Loucy (cell line): Measurements from ENCODE around the gene ADORA1.

ENCODE experiments used
- EZH2phosphoT487 ChIP-seq: fragments of 200-600 bp; IDR thresholded peaks from 2 replicates; pipeline ENCODE4 v1.6.1; 2018; ENCODE audit warnings: antibody characterized with exemption, mild to moderate bottlenecking, moderate library complexity, borderline replicate concordance
- TF ChIP-seq, protein P1 (sequence below): fragments of 200-600 bp; sonication (generic); conservative IDR thresholded peaks from 2 replicates; pipeline ENCODE4 v1.5.1; 2014; ENCODE audit warnings: mild to moderate bottlenecking, antibody characterized with exemption, low read length

DNA sequence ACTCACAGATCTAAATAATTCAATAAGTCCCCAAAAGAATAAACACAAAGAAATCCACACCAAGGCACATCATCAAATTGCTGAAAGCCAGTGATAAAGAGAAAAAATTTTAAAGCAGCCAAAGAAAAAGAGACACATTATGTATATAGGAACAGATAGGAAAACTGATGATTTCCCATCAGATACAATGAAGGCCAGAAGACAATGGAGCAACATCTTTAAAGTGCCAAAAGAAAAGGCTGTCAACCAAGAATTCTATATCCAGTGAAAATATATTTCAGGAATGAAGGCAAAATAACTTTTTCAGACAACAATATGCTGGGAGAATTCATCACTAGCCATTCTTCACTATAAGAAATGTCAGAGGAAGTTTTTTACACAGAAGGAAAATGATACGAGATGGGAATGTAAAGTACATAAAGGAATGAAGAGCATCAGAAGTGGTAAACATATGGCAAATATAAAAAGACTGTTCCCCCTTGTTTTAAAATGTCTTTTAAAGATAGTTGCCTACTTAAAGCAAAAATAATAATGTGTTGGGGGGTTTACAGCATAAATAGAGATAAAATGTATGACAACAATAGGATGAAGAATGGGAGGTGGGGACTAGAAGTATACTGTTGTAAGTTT is 32.4 kb upstream of the ADORA1 start:
- TF ChIP-seq, protein P1, sequence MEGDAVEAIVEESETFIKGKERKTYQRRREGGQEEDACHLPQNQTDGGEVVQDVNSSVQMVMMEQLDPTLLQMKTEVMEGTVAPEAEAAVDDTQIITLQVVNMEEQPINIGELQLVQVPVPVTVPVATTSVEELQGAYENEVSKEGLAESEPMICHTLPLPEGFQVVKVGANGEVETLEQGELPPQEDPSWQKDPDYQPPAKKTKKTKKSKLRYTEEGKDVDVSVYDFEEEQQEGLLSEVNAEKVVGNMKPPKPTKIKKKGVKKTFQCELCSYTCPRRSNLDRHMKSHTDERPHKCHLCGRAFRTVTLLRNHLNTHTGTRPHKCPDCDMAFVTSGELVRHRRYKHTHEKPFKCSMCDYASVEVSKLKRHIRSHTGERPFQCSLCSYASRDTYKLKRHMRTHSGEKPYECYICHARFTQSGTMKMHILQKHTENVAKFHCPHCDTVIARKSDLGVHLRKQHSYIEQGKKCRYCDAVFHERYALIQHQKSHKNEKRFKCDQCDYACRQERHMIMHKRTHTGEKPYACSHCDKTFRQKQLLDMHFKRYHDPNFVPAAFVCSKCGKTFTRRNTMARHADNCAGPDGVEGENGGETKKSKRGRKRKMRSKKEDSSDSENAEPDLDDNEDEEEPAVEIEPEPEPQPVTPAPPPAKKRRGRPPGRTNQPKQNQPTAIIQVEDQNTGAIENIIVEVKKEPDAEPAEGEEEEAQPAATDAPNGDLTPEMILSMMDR = no peak
- no peak for TF ChIP-seq EZH2phosphoT487
